ENCODE results near the gene PDIA5.
A peak's percentile ranks its signal among the peaks of the same experiment; 100 is the strongest.

PDIA5 gene

DNA sequence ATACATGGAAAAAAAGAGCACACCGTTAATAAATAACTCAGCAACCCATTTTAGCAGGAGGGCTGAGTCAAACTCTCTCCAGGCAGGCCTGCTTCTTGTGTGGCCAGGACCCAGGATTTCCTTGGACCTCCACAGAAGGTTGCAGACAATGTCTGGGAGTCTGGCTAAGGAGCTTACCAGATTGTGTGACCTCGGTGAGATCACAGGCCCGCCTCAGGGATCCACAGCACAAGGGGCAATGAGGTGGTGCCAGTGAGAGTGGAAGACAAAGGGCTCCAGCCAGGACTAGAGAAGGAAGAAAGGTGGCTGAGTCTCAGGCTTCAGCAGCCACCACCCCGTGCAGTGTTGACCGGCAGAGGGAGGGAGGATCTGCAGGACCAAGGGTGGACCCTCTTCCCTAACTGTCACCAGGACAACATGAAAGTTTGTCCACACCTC, 102.7 kb downstream of the PDIA5 start:
- no peak for DNase-seq (ENCODE audit: low spot score)

DNA sequence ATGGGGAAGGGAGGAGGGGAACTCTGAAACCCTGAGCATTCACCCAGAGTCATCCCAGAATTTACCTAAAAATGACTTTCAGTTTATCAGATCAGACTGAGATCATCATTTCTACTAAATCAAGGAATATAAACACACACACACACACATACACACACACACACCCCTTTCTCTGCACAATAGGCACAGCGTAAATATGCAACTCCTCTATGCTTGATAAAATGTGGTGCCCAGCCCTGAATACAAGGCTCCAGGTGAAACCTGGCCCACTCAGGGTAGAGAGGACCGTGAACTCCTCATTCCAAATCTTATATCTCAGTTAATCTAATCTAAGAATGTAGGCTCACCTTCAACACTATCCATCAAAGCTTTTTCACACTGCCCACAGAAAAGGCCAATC, 103.1 kb downstream of the PDIA5 start:
- no peak for DNase-seq (ENCODE audit: low spot score)

DNA sequence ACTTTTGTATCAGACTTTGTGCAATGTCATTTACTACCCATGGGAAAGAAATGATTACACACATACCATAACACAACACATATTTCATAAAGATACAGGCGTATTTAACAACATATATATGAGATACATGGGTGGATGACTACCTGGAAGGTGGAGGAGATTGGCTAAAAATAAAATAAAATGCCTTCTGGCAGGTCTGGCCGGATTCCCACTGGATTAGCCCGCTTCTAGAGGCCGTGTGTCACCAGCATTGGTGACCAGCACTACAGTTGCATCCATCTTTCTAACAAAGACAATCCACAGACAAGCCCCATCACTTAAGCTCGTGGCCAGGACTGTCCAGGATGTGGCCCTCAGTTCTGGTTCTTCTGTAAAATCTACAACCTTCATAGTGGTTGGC, 114.0 kb downstream of the PDIA5 start:
- no peak for DNase-seq (ENCODE audit: low spot score)

DNA sequence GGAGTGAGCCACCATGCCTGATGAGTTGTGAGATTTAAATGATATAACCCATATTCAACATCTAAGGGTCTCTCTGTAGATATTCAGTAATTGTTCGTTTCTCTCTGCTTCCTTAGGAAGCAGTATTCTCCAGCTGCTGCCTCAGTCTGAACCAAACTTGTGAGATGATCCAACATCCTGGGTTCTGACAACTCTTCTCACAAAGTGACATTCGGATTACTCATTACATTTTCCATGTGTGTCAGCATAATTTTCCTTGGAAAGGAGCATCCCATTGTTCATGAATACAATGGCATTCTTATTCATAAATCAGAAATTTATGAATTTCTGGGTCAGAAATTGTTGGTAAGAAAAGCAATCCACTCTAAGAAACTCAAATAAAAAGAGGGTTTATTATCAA, 119.9 kb downstream of the PDIA5 start:
- DNase-seq (ENCODE audit: low spot score), result peak; percentile 94

DNA sequence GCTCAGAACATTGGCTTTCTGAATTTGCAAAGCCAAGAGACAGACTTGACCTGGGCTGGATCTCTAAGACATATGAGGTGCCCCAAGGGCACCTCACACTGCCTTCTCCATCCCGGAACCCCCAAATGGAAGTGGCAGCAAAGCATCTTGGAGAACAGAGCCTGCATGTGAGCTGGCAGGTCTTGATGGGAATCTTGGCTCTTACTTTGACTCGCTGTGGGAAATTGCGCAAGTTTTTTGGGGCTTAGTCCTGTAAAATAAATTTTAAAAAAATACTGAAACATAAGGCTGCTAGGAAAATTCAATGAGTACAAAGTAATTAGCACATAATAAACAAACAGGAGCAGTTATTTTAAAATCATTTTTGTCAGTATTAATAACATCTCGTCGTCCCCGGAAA, 121.2 kb downstream of the PDIA5 start:
- DNase-seq (ENCODE audit: low spot score), result no peak

DNA sequence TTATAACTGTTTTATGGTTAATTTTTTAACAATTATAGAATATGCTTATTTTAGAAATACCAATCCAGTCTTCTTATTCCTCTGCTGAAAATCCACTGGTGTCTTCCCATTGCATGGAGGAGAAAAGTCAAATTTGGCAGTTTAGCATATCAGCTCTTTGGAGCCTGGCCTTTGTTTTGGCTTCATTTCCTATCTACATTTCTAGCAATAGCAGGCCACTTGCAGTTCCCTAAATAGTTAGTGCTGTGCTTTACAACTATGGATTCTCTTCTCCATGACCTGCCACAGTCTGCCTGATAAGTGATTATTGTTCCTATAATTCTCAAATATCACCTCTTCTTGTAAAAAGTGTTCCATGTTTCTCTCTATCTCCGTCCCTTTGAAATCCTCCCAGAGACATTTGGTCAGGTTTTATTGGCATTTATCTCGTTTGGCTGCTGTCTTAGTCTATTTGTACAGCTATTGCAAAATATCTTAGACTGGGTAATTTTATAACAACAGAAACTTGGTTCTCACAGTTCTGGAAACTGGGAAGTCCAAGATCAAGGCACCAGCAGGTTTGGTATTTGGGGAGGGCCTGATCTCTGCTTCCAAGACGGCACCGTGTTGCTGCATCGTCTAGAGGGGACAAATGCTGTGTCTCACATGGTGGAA, 126.8 kb downstream of the PDIA5 start:
- no peak for DNase-seq (ENCODE audit: low spot score)

DNA sequence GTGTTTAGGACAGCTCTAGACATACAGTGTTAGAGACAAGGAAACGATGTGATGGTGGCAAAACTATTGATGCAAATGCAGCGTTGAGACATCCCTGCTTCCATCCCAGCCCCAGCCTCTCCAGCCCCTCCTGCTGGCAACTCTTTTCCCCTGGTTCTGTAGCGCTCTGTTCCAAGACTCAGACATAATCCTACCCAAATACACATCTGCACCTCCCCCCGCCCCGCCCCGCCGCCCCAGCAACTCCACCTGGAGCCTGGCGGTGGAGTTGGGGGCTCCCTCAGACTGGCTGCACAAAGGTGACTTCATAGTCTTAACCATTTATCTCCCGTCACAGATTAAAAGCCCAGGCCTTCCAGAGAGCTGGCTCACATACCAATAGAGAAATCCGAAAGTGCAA, 127.7 kb downstream of the PDIA5 start:
- no peak for DNase-seq (ENCODE audit: low spot score)

DNA sequence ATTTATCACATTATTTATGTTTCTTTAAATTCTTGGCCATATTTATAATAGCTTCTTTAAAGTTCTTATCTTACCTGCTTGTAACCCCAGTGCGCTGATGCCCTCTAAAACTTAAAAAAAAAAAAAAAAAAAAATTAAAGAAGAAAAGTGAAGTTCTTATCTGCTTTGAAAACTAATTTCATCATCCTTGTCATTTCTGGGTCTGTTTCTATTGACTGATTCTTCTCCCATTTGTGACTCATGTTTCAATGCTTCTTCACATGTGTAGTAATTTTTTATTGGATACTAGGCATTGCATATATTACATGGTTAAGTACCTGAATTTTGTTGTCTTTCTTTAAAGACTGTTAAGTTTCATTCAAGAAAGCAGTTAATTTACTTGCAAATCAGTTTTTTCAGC, 131.5 kb downstream of the PDIA5 start:
- DNase-seq (ENCODE audit: low spot score), result no peak

DNA sequence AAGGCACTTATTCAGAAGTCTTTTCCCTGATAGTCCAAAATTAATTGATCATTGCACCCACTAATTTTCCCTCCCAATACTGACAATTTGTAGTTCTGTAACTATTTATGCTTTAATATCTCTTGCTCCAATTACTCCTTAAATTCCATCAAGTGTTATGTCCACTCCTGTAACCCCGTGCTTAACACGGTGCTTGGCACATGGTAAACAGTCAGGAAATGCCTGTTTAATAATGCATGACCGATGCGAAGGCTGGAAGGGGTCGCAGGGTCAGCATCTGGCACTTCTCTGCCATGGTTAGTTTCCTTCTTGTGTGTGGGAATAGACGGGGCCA, 134.4 kb downstream of the PDIA5 start:
- DNase-seq (ENCODE audit: low spot score), result no peak

DNA sequence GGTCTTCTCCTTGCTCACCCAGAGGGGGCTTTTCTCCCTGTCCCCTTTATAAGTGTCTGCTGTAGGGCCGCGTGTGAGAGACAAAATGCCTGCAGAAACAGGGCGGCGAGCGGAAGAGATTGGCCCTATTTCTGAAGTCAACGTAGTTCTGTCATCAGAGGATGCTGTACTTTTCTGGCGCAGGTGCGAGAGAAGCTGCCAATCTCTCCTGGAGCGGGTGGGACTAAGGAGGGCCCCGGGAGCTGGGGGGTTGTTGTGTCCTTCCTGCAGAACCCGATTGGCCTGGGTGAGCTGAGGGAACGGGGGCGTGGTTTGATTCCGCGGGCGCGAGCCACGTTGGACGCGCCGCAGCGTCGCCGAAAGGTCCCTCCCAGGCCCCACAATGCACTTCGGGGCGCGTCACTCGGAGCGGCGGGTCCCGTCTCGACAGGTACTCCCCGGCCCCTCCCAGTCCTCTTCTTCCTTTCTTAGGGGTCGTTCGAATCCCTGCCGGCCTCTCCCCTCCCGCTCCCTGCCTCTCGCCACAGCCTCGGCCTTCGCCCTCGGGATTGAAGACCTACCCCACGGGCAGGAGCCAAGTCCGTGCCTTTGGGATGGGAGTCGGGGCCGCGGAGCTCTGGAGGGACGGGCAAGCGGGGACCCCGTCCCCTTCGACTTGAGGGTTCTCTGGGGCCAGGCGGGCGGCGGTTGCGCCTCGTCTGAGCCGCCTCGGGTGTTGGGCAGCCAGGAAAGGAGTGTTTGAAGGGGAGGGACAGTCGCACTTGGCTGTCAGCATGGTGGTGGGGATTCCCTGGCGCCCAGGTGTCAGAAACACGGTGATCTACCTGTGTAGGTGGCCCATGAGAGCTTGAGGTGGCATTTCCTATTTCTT, 135.0 kb downstream of the PDIA5 start, which contains the start of gene SEC22A:
TSS of gene SEC22A (plus strand) at position 387 of the 871 bp plus-strand sequence. CDS start 7,275 bp downstream, outside the sequence.
- peak; percentile 84 for DNase-seq (ENCODE audit: low spot score)

DNA sequence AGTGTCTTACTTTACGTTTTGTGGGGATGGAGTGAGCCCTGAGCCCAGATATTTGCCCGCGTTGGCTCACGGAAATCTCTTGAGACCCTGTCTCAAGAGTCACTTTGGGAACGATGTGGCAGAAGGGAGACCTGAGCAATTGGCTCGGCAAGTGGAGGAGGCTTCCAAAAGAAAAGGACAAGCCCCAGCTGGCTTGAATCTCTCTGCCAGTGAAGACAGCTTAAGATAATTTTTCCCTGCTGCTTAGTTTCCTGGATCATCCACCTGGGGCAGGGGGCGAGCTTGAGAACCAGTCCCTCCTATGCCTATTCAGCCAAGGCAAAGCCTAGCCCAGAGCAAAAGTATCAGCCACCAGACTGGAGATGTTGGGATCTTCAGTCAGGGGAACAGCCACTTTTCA, 135.6 kb downstream of the PDIA5 start:
- no peak for DNase-seq (ENCODE audit: low spot score)

Measured in kidney capillary endothelial cell (primary cell).